ENCODE results near the gene SMU1.
"Not testable (repeated sequence)": the region's sequence is repeated elsewhere in the genome, so short reads cannot be mapped to it uniquely, and the experiment has no call there.

Gene SMU1

DNA sequence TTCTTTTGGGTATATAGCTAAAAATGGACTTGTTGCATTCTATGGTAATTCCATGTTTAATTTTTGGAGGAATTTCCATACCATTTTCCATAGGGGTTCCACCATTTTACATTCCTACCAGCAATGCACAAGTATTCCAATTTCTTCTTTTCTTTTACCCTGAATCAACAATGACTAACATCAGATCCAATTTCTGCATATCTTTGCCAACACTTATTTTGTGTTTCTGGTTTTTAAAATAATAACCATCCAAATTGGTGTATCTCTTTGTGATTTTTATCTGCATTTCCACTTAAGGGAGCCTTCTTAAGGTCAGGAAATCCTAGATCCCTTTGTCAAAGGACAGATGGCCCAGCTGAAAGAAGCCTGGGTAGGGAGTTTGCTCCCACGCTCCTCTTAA, 29.5 kb upstream of the SMU1 start:
- FAIRE-seq = no peak
- no peak for DNase-seq (ENCODE audit: low spot score)

GRCh38 chr9:33105504-33105903, 29.0 kb upstream of the SMU1 start:
- DNase-seq (ENCODE audit: low spot score) (no peak), FAIRE-seq (no peak)

DNA sequence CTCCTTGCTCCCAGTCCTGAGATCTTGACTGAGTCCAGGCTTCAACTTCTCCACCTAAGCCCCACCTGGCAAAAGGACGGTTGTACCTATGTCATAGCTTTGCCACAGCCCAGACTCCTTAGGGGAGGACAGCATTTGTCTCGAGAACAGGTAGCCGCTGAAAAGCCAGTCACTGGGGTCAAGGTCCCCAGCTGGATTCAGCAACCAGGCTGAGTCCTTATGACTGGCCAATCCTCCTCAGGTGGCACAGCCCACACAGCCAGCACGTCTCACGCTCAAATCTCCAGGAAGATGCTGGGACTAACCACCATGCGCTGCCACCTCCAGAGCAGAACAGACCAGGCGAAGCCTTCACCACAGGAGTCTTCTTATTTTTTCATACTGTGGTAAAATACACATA, 27.9 kb upstream of the SMU1 start:
- FAIRE-seq (no peak), DNase-seq (ENCODE audit: low spot score) (no peak)

DNA sequence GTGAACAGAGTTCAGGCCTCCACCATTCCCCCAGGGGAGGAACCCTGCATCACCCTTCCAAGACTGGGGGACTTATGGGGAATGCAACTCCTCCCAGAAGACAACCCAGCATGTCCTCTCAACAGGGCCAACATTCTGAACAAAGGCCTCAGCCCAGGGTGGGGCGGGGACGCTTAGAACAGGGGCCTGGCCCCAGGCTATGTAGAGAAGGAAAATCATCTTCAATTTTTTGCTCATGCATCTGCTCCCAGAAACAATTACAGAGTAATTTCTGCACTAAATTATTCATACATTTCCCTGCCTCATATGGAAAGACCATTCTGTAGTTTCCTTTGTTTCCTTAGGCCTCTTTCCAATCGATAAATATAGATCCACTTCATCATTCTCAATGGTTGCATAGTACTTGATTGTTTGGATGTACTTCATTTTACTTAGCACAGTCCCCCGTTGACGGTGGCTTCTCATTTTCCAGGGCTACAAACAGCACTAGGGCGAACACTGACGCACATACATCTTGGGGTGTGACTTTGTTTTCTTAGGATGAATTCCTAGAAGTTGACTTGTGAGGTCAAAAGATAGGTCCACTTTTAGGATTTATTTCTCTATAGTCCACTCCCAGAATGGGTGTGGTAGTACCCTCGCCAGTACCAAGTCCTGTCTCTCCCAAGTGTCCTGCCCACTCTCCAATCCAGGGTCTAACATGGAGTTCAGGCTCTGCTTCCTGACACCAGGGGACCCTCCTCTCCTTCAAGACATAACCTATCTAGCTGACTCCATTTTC, 27.2 kb upstream of the SMU1 start:
- FAIRE-seq (no peak), DNase-seq (ENCODE audit: low spot score) (no peak)

- peak; percentile 29 for FAIRE-seq
- peak; percentile 54 for DNase-seq (ENCODE audit: low spot score)
Measured at GRCh38 chr9:33102551-33103210, 26.2 kb upstream of the SMU1 start.

DNA sequence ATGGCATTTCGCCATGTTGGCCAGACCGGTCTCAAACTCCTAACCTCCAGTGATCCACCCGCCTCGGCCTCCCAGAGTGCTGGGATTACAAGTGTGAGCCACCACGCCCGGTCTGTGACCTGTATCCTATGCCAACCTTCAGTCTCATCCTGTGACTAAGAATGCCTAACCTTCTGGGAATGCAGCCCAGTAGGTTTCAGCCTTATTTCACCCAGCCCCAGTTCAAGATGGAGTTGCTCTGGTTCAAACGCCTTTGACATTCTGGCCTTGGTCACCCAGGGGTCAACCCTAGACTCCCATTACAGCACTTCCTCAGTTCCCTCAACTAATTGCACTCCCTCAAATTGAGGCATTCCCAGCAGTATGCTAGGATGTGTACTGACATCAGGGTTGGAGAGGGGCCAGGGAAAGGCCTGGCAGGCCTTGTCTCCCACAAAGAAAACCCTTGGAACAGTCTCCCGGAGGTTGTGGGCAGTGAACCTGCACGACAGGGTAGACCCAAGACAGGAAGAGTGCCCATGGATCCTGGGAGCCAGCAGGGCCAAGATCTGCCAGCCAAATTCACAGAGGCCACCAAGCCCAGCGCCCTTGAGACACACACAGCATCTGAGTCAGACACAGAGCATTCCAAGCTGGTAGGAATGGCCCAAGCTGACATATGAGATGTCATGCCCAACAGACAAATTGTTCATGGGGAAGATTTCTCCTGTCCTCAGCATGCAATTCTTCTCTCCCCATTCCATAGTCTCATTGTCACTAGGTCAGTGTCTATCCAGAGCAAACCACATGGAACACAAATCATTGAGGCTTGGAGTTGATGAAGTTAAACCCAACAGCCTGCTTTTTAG, 24.9 kb upstream of the SMU1 start:
- DNase-seq (ENCODE audit: low spot score) (peak; percentile 99), FAIRE-seq (peak; percentile 96)

DNA sequence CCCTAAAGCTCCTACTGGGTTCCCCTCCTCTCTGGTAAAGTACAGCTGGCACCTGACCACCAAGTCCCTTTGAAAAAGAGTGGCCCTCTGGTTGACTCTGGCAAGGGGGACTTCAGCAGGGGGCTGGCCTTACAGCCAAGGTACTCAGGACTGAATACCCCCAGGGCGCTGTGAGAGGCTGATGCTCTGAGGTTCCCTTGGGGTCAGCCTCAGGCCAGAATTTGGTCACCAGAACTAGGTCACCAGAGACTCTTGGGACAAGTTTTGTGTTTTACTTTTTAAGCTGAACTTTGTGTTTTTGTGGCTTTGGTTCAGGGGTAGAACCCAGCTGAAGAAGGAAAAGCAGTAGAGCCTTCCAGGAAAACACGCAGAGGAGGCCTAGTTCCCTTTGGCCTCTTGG, 23.3 kb upstream of the SMU1 start:
- FAIRE-seq = no peak

DNA sequence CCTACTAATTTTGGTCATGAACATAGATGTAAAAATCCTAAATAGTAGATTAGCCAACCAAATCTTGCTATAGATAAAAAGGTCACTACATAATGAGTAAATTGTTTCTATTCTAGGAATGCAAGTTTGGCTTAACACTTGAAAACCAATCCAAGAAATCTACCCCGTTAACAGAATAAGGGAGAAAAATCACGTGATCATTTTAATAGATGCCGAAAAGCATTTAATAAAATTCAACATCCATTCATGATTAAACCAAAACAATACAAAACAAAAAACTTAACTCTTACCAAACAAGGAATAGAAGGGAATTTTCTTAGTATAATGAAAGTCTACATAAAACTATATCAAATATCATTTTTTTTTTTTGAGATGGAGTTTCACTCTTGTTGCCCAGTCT, 20.7 kb upstream of the SMU1 start:
- no peak for FAIRE-seq
- no peak for DNase-seq (ENCODE audit: low spot score)

More for the DNA sequence above, 23.3 kb upstream of the SMU1 start:
- DNase-seq (ENCODE audit: low spot score) = no peak

GRCh38 chr9:33092634-33093033, 16.2 kb upstream of the SMU1 start:
- DNase-seq (ENCODE audit: low spot score) (no peak), FAIRE-seq (no peak)

DNA sequence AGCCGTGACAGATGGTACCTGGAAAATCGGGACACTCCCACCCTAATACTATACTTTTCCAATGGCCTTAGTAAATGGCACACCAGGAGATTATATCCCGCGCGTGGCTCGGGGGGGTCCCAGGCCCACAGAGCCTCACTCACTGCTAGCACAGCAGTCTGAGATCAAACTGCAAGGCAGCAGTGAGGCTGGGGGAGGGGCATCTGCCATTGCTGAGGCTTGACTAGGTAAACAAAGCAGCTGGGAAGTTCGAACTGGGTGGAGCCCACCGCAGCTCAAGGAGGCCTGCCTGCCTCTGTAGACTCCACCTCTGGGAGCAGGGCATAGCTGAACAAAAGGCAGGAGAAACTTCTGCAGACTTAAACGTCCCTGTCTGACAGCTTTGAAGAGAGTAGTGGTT, 9.2 kb upstream of the SMU1 start:
- not testable (repeated sequence) for FAIRE-seq; DNase-seq (ENCODE audit: low spot score)

DNA sequence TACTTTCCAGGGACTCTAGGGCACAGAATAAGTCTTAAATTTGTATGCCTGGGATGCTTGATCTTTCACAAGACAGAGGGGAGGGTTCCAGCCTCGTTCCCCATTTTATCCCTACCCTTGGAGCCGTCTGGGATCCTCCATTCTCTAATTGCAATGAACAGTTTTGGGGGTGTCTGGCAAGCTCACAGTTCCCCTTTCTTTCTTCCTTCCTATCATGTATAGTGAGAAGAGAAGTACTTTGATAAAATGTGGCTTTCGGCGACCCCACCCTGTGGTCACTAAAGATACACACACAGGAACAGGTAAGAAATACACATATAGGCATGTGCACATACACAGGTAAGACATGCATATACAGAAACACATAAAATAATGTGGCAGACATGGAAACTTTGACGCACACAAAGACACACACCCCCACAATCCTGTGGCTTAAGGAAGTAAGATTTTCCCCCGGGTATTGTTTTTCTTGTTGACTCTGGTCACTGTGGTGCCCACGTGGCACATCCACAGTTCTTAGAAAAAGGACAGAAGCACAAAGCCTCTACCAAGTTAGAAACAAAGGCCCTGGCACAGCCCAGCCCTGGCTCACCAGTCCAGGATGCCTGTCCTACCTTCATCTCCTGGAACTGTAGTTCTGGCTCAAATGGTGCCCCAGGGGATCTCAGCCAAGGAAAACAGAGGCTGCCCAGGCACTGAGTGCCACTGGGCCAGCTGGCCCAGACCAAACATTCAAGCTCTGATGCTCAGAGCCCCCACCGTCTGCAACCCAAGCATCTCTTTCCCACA, 6.3 kb upstream of the SMU1 start:
- FAIRE-seq (no peak), DNase-seq (ENCODE audit: low spot score) (no peak)

- DNase-seq (ENCODE audit: low spot score) = no peak
Measured at GRCh38 chr9:33082128-33082527, 5.7 kb upstream of the SMU1 start.

GRCh38 chr9:33081128-33081851, 4.8 kb upstream of the SMU1 start:
- FAIRE-seq (peak; percentile 69), DNase-seq (ENCODE audit: low spot score) (peak; percentile 78)

More at GRCh38 chr9:33082128-33082527, 5.7 kb upstream of the SMU1 start:
- no peak for FAIRE-seq

- DNase-seq (ENCODE audit: low spot score) = no peak
- FAIRE-seq = no peak
Measured at GRCh38 chr9:33080534-33080933, 4.1 kb upstream of the SMU1 start.

DNA sequence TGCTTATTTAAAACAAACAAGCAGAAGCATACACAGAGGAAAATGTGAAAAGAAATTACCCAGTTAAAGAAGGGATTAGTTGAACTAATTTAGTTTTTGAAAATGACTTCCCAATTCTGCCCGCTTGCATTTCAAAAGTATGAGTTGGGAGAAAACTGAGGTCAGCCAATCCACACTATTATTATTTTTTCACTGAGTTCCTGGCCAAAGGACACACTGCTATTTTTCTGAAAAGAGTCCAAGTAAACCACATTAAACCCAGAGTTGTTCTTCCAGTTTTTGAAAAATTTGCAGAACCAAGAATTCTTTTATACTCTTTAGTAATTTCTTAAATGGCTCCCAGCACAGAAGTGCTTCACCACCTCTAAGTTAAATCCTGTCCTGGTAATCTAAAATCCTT, 7.5 kb downstream of the SMU1 start:
- DNase-seq (ENCODE audit: low spot score) (no peak), FAIRE-seq (no peak)

GRCh38 chr9:33065157-33066076, 11.1 kb downstream of the SMU1 start:
- FAIRE-seq = no peak
- no peak for DNase-seq (ENCODE audit: low spot score)

DNA sequence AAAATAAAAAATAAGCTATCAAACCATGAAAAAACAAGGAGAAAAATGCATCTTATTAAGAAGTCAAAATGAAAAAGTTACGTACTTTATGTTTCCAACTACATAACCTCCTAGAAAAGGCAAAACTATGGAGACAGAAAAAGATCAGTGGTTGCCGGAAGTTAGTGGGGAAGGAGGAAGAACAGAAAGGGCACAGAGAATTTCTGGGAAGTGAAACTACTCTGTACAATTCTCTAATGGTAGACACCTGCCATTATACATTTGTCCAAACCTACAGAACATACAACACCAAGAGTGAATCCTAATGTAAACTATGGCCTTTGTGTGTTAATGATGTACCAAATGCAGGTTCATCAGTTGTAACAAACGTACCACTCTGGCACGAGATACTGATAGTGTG, 25.3 kb downstream of the SMU1 start:
- DNase-seq (ENCODE audit: low spot score) = no peak

GRCh38 chr9:33049680-33050361, 26.7 kb downstream of the SMU1 start:
- no peak for FAIRE-seq
- DNase-seq (ENCODE audit: low spot score) = no peak

More for the DNA sequence above, 25.3 kb downstream of the SMU1 start:
- no peak for FAIRE-seq

GRCh38 chr9:33048054-33048465, 28.4 kb downstream of the SMU1 start:
- DNase-seq (ENCODE audit: low spot score) = no peak
- no peak for FAIRE-seq

Data from RCC 7860 (cell line).